Pulmonary artery endothelial cell (primary cell): ENCODE data around the gene ANXA1. TPM values are rescaled to one million over a fixed set of nuclear protein-coding genes. Genes with fewer than 3 reads are reported as not detected.
"Not testable (repeated sequence)": the region's sequence is repeated elsewhere in the genome, so short reads cannot be mapped to it uniquely, and the experiment has no call there.

Source experiments
- DNase-seq: peaks from one replicate; pipeline ENCODE4 v3.0.0-alpha.2; 2011; ENCODE audit warnings: low read depth, low spot score
- total RNA-seq: library from RNA; depleted of rRNA; stranded (reverse); fragments of >200 nt; gene quantifications from 2 replicates; pipeline ENCODE4 v1.2.3, GENCODE V29; 2014

ANXA1 gene
- total RNA-seq, 1 donor from 2014 or later = 472 TPM

DNA sequence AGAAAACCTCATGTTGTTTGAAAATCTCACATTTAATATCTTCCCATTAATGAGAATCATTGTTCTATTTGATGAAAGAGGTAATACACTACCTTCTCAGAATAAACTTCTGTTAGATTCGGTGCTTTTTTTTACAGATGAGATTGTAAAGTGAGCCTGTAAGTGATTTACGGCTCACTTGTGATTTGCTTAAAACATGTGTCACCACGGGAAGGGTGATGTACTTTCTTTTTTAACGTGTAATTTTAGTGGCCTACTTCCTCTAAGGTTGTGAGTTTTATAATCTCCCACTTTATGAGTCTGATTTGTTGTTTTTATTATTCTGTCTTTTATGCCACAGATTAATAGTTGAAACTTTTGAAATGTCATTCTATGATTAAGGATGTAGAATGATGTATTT is 15.9 kb downstream of the ANXA1 start:
- DNase-seq = no peak

DNA sequence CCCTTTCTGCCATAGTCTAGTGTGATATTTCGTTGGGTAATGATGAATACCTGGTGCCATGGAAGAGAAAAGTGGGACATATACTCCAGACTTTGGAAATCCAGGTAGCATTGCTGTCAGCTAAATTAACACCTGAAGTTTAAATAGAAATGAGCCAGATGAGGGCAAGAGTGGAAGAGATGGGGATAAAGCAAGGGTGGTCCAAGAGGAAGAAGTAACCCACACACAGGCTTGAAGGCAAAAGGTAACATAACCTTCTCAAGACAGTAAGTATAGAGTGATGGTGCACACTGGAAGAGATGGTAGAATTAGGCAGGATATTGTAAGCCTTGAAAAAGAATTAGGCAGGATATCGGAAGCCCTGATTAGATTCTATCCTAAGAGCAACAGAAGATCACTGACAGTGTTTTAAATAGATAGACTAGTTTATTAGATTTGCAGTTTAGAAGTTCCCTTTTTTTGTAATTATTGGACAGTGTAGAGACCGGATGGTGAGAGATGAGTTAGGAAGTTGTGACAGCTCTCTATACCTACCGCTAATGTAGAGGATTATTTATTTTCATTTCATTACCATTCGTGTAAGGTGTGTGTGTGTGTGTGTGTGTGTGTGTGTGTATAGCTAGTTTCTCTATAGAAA is 16.8 kb downstream of the ANXA1 start:
- no peak for DNase-seq

DNA sequence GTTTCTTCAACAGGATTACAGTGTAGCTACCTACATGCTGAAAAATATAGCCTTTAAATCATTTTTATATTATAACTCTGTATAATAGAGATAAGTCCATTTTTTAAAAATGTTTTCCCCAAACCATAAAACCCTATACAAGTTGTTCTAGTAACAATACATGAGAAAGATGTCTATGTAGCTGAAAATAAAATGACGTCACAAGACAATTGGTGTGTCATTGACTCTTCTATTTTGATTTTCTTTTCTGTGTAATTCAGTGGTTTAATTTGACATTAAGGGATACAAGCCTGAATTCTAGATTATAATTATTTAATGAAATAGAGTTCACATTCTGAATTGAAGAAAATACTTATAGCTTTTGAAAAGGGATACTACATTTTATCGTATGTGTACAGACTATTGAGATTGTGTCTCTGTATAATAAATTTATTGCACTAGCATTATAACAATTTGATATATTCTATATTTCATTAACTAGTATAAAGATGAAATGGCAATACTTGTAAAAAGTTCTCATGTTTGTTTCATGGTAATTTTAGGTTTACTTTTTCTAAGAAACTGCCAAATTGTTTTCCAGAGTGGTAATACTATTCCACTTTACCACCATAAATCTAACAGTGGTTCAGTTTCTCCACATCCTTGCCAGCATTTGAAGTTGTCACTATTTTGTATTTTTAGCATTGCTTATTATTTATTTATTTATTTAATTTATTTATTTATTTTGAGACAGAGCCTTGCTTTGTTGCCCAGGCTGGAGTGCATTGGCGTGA is 18.7 kb downstream of the ANXA1 start:
- DNase-seq = no peak

DNA sequence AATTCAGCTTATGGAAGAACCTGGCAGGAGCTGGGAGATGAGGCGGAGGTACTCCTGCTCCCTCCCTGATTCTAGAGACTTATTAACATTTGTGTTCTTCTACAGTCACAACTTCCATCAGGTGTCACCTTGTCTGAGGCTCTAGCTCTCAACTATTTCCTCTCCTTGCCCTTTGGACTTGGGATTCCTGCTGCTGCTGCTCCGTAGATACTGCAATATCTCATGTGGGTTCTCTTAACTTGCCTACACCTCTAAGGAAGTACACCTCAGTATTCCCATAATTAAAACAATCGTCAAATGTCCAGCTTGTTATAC is 21.2 kb downstream of the ANXA1 start:
- no peak for DNase-seq

- no peak for DNase-seq
Measured at GRCh38 chr9:73173557-73174329, 22.1 kb downstream of the ANXA1 start.

- DNase-seq = no peak
Measured at GRCh38 chr9:73174330-73174980, 22.8 kb downstream of the ANXA1 start.

DNA sequence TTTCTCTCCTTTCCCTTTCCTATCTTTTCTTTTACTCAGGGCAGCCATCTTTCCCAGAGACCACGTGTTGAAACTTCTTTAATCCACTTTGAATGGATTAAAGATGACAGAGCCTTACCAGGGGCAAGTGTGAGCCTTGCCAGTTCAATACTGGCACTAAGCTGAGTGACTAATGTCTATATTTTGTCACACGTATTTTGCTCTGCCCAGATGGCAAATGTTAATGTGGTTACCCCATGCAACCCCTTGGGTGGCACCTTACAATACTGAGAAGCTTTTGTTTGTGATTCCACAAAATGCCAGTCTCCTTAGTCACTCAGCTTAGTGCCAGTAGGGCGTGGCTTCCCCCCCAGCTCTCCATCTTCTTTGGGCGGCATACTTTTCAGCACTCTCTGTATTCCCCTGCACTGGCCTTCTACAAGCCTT is 24.8 kb downstream of the ANXA1 start:
- DNase-seq = no peak

GRCh38 chr9:73178044-73178443 is 26.4 kb downstream of the ANXA1 start:
- DNase-seq = no peak

DNA sequence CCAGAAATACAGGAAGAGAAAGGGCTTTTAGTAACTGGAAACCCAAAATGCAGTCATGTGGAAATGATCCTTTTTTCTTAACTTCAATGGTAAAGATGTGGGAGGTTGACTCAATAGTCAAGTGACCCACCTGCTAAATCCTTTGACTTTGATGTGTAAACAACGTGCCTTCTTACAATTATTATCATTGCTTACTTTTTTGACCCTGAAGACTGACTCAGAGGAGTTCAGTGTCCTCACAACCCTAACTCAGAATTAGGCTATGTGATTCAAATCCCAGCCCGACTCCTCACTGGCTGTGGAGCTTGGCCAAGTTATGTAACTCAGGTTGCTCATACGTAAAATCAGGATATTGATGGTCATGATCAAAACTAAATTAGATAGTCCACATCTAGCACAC is 27.9 kb downstream of the ANXA1 start:
- DNase-seq = no peak

DNA sequence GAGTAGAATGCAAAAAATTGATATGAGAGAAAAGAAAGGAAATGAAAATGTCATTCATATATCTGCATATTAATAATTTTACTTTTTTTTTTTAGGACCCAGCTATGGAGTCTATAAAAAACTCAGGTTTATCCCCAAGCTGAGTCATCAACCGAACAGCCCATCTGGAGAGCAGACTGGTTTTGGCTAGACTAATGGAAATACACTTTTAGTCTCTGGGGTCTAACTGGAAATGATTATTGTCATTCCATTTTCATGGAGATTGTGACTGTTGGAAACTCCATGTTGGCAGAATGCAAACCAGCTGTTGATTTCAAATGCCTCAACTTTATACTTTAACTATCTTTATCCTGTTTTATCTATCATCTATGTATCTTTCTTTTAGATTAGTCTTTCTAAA is 28.7 kb downstream of the ANXA1 start:
- no peak for DNase-seq

- DNase-seq = no peak
Measured at GRCh38 chr9:73182928-73183327, 31.3 kb downstream of the ANXA1 start.

GRCh38 chr9:73183428-73183827 is 31.8 kb downstream of the ANXA1 start:
- no peak for DNase-seq

GRCh38 chr9:73183917-73184861 is 32.5 kb downstream of the ANXA1 start:
- no peak for DNase-seq

- DNase-seq = not testable (repeated sequence)
Measured at GRCh38 chr9:73191109-73191508, 39.4 kb downstream of the ANXA1 start.

DNA sequence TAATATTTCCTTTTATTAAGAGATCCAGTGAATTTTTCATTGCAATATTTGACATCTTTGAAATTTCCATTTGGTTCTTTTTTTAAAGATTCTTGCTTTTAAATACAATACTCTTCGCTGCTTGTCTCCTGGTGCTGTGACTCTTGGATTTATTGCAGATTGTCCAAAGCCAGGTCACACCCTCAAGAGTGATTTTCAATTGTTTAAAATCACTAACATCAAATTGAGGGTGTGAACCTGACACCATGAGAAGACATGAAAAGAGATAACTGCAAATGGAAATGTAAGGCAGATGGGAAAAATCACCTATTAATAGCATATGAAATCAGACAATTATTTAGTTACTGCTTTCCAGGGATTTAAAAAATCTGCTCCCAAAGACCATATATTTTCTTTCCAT is 42.6 kb downstream of the ANXA1 start:
- DNase-seq = no peak

- DNase-seq = no peak
Measured at GRCh38 chr9:73199448-73199847, 47.8 kb downstream of the ANXA1 start.

DNA sequence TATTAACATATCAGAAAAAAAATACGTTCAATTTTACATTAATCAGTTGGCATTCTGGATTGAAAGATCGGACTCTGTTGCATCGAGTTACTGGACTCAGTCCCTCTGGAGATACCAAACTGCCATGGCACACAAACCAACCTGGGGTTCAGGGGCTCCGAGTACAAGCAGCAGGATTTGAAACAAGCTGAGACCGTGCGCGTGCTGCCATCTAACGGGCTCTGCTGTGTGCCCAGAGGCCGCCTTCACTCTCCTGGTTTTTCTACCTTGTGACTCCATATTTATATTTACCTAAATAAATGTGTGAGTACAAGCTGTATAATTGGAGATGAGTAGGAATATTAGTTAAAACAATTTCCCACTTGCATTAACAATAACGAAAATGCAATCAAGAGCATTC is 48.2 kb downstream of the ANXA1 start:
- no peak for DNase-seq

DNA sequence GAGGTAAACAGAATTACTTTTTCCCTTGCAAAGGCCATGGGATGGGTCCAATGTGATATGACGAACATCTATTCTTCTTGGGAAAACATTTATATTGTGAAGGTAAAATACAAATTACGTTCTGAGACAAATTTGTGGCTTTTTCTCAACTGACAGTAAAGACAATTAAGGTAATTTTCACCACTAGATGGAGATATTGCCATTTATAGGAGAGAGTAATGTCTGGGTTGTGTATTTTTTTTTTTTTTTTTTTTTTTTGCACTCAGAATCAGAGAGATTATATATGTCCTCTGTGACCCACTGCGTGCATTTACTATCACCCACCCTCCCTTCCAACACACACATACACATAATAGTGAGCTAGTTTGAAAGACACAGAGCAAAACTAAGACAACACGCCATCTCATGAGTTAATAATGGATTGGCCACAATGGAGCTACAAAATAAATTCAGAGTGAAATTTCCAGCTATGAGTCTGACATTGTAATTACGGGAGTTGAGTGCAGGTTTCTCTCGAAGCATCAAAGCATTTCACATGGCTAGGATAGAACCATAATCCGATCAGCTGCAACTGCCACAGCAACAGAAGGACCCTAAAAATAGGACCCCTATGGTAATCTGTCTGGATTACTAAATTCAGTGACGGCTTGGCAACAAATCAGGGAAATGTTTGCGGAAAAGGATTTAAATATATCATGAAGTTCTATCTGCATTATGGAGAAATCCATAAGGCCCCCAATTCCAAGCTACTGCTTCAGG is 49.2 kb downstream of the ANXA1 start:
- no peak for DNase-seq

- no peak for DNase-seq
Measured at GRCh38 chr9:73202980-73203379, 51.3 kb downstream of the ANXA1 start.

- no peak for DNase-seq
Measured at GRCh38 chr9:73204936-73205335, 53.3 kb downstream of the ANXA1 start.
